Measurements from ENCODE around the gene NDUFV2. TPM values are rescaled to one million over a fixed set of nuclear protein-coding genes. Genes with fewer than 3 reads are reported as not detected.

NDUFV2 gene
- total and polyA plus RNA-seq, 2 of the 8 experiments (the other 6 are each of a cell fraction or from before 2014, with no cell fraction given), result 90.8 to 191 TPM

GRCh38 chr18:9123520-9123919 lies 21.0 kb downstream of the NDUFV2 start:
- no peaks in the 10 kb centered on the region for H3K27me3 ChIP-seq (replicated peaks in 1 of 4; ENCODE audit: control insufficient read depth in 3 of 4, extremely low read depth in 1 of 4, insufficient read depth in 3 of 4, low read length in 3 of 4)
- no peak overlapping the region for H3K23ac ChIP-seq (ENCODE audit: insufficient read length)
- H3K4me3 ChIP-seq (ENCODE audit: extremely low read depth in 1 of 4, insufficient read depth in 2 of 4, low read depth in 3 of 4, low read length in 4 of 4), result no peak overlapping the region
- H4K91ac ChIP-seq (replicated peaks; ENCODE audit: insufficient read length, low read length), result no peak overlapping the region
- H3K18ac ChIP-seq (ENCODE audit: extremely low read depth, low read length), result no peak overlapping the region
- H4K5ac ChIP-seq (ENCODE audit: insufficient read length, low read depth, low read length), result no peak overlapping the region
- no peak overlapping the region for H3K9ac ChIP-seq (replicated peaks in 1 of 4; ENCODE audit: extremely low read depth in 1 of 4, low read depth in 3 of 4, low read length in 3 of 4)
- ChIA-PET CTCF (ENCODE audit: partially characterized antibody) (interaction anchor here (0.6 kb wide), 1 partner anchor 74 kb away, joined by 3 read pairs; no protein-coding TSS in a partner anchor), POLR2A (ENCODE audit: partially characterized antibody) (interaction anchor here (0.8 kb wide), 1 partner anchor 8 kb away, joined by 4 read pairs; no protein-coding TSS in a partner anchor)
- no peak overlapping the region for H3K4ac ChIP-seq (replicated peaks; ENCODE audit: insufficient read length, low read depth, low read length)
- H2BK120ac ChIP-seq (replicated peaks; ENCODE audit: low read depth, low read length), result no peak overlapping the region
- peaks cover 0 to 95% (median 44%) of the 10 kb centered on the region in 4 experiments; a peak in 7 of 8 replicates for H3K36me3 ChIP-seq (ENCODE audit: control insufficient read depth in 2 of 4, insufficient read depth in 4 of 4, low read length in 3 of 4)
- no peak overlapping the region for H2BK12ac ChIP-seq (ENCODE audit: low read depth, low read length)
- H3K9me3 ChIP-seq (ENCODE audit: insufficient read depth in 2 of 2, low read depth in 1 of 2, low read length in 1 of 2), result no peaks in the 10 kb centered on the region
- H3K4me2 ChIP-seq (ENCODE audit: insufficient read depth in 1 of 2, low read depth in 2 of 2, low read length in 2 of 2), result no peak overlapping the region
- no peak overlapping the region for H3K56ac ChIP-seq (replicated peaks; ENCODE audit: insufficient read length, low read depth, low read length)
- no peak overlapping the region for H3K27ac ChIP-seq (ENCODE audit: low read depth, low read length)
- no peak overlapping the region for H2BK15ac ChIP-seq (ENCODE audit: low read length)
- H3K79me1 ChIP-seq (ENCODE audit: low read depth, low read length), result no peaks in the 10 kb centered on the region
- H3K23me2 ChIP-seq (ENCODE audit: low read depth, low read length), result no peaks in the 10 kb centered on the region
- no peaks in the 10 kb centered on the region for H4K20me1 ChIP-seq (replicated peaks in 1 of 2; ENCODE audit: control insufficient read depth in 1 of 2, insufficient read depth in 2 of 2, low read length in 2 of 2)
- no peak for FAIRE-seq
- H4K8ac ChIP-seq (ENCODE audit: extremely low read depth, insufficient read depth, low read length), result 0 out of 2 replicates have a peak overlapping the region, but pooled peaks have one; percentile 51
- H2BK5ac ChIP-seq (ENCODE audit: low read depth, low read length), result no peak overlapping the region
- H2AFZ ChIP-seq (ENCODE audit: low read length), result no peak overlapping the region
- no peak overlapping the region for H2AK5ac ChIP-seq (ENCODE audit: low read depth, low read length)
- H3K14ac ChIP-seq (ENCODE audit: insufficient read length), result no peak overlapping the region
- peaks cover 0 to 26% of the 10 kb centered on the region in 2 experiments; a peak in 2 of 4 replicates for H3K79me2 ChIP-seq (ENCODE audit: control insufficient read depth in 1 of 2, insufficient read depth in 2 of 2, low read length in 2 of 2)
- H3K4me1 ChIP-seq (replicated peaks in 1 of 4; ENCODE audit: control insufficient read depth in 3 of 4, insufficient read depth in 4 of 4, low read length in 3 of 4), result no peaks in the 10 kb centered on the region
- WGBS, 2 experiments (ENCODE audit: extremely low coverage in 1 of 2, insufficient coverage in 1 of 2, insufficient read length in 1 of 2, insufficient replicate concordance in 2 of 2, low coverage in 1 of 2, low lambda C conversion rate in 2 of 2, missing lambda C conversion rate in 1 of 2), result 98% methylated on average over 2 of the region's 2 CpGs; no CpG with 5 or more reads in 1 of the 2 experiments
- no peak for DNase-seq (ENCODE audit: low read depth in 1 of 2, low spot score in 2 of 2)
- H2BK20ac ChIP-seq (ENCODE audit: low read length), result no peak overlapping the region
- TF ChIP-seq TEAD4 (IDR thresholded peaks at IDR 0.05; ENCODE audit: low read depth, low read length), result no peak
